ENCODE measurements around the gene C5orf58. TPM values are rescaled to one million over a fixed set of nuclear protein-coding genes. Genes with fewer than 3 reads are reported as not detected.

The C5orf58 gene
- total and polyA plus RNA-seq, 7 experiments from 2014 or later, result 1.6 to 2.0 TPM; not detected in 5

- no peak overlapping the region for H3K4me3 Mint-ChIP-seq
- peaks cover 0 to under 1% (median 0%) of the 10 kb centered on the region in 7 donors for H3K4me1 Mint-ChIP-seq
- ATAC-seq, result no peak
- no peak for DNase-seq
- no peaks in the 10 kb centered on the region for H3K9me3 ChIP-seq (ENCODE audit: control insufficient read depth in 2 of 3, low read length in 3 of 3)
- H3K4me1 ChIP-seq (ENCODE audit: control insufficient read depth in 2 of 2, insufficient read depth in 2 of 2, low read length in 2 of 2), result no peaks in the 10 kb centered on the region
- H3K27me3 Mint-ChIP-seq, result peaks cover 0 to 10% (median 0%) of the 10 kb centered on the region in 5 donors
- no peaks in the 10 kb centered on the region for H3K36me3 ChIP-seq (ENCODE audit: control insufficient read depth in 2 of 3, insufficient read depth in 3 of 3, low read length in 3 of 3)
- H3K36me3 Mint-ChIP-seq, result no peaks in the 10 kb centered on the region
- H3K27me3 ChIP-seq (ENCODE audit: control insufficient read depth in 2 of 2, insufficient read depth in 2 of 2, low read length in 2 of 2), result no peaks in the 10 kb centered on the region
- CTCF ChIA-PET, result interaction anchor here (1.5 to 11.4 kb wide), 2 partner anchors 119 to 213 kb away, joined by 3 to 177 read pairs; no protein-coding TSS in a partner anchor
- POLR2A ChIA-PET, result no interaction called here
- no peak overlapping the region for H3K27ac Mint-ChIP-seq
- no peaks in the 10 kb centered on the region for H3K9me3 Mint-ChIP-seq
- H3K4me3 ChIP-seq (ENCODE audit: low read length), result no peak overlapping the region
- H3K27ac ChIP-seq (ENCODE audit: low read depth, low read length), result no peak overlapping the region
- intact Hi-C loops (cut with micrococcal nuclease), result no loop called here
Measured at GRCh38 chr5:170220191-170220590, 12.6 kb upstream of the C5orf58 start.

GRCh38 chr5:170221327-170221741 lies 11.5 kb upstream of the C5orf58 start:
- Mint-ChIP-seq H3K4me3 (no peak overlapping the region), H3K27me3 (peaks cover 0 to 2% (median 0%) of the 10 kb centered on the region in 5 donors), H3K4me1 (peaks cover 0 to 11% (median 5%) of the 10 kb centered on the region in 7 donors), H3K36me3 (no peaks in the 10 kb centered on the region), H3K27ac (no peak overlapping the region), H3K9me3 (no peaks in the 10 kb centered on the region)
- DNase-seq (no peak), ATAC-seq (no peak)
- Histone ChIP-seq H3K36me3 (ENCODE audit: control insufficient read depth in 2 of 3, insufficient read depth in 3 of 3, low read length in 3 of 3) (no peaks in the 10 kb centered on the region), H3K27ac (ENCODE audit: low read depth, low read length) (no peak overlapping the region), H3K9me3 (ENCODE audit: control insufficient read depth in 2 of 3, low read length in 3 of 3) (no peaks in the 10 kb centered on the region), H3K4me1 (ENCODE audit: control insufficient read depth in 2 of 2, insufficient read depth in 2 of 2, low read length in 2 of 2) (no peaks in the 10 kb centered on the region), H3K27me3 (ENCODE audit: control insufficient read depth in 2 of 2, insufficient read depth in 2 of 2, low read length in 2 of 2) (no peaks in the 10 kb centered on the region), H3K4me3 (ENCODE audit: low read length) (no peak overlapping the region)
- POLR2A ChIA-PET, result interaction anchor here (0.6 kb wide), 1 partner anchor 63 kb away, joined by 5 read pairs; no protein-coding TSS in a partner anchor
- intact Hi-C loops (cut with micrococcal nuclease), result no loop called here
- CTCF ChIA-PET, result interaction anchor here (1.4 to 11.4 kb wide), 3 partner anchors 118 to 200 kb away, joined by 3 to 177 read pairs (median 4); no protein-coding TSS in a partner anchor

GRCh38 chr5:170223360-170223759 lies 9.4 kb upstream of the C5orf58 start:
- H3K4me3 ChIP-seq (ENCODE audit: low read length), result no peak overlapping the region
- peaks cover 0 to 11% (median 5%) of the 10 kb centered on the region in 7 donors for H3K4me1 Mint-ChIP-seq
- H3K9me3 ChIP-seq (ENCODE audit: control insufficient read depth in 2 of 3, low read length in 3 of 3), result no peaks in the 10 kb centered on the region
- H3K27me3 ChIP-seq (ENCODE audit: control insufficient read depth in 2 of 2, insufficient read depth in 2 of 2, low read length in 2 of 2), result no peaks in the 10 kb centered on the region
- H3K4me3 Mint-ChIP-seq, result no peak overlapping the region
- no peaks in the 10 kb centered on the region for H3K9me3 Mint-ChIP-seq
- no peak overlapping the region for H3K27ac Mint-ChIP-seq
- POLR2A ChIA-PET, result interaction anchor here (2.1 kb wide), 1 partner anchor 116 kb away, joined by 9 read pairs; no protein-coding TSS in a partner anchor
- DNase-seq (no peak), ATAC-seq (no peak)
- no peaks in the 10 kb centered on the region for H3K36me3 Mint-ChIP-seq
- H3K4me1 ChIP-seq (ENCODE audit: control insufficient read depth in 2 of 2, insufficient read depth in 2 of 2, low read length in 2 of 2), result no peaks in the 10 kb centered on the region
- intact Hi-C loops (cut with micrococcal nuclease), result no loop called here
- H3K27ac ChIP-seq (ENCODE audit: low read depth, low read length), result no peak overlapping the region
- H3K36me3 ChIP-seq (ENCODE audit: control insufficient read depth in 2 of 3, insufficient read depth in 3 of 3, low read length in 3 of 3), result no peaks in the 10 kb centered on the region
- H3K27me3 Mint-ChIP-seq, result no peaks in the 10 kb centered on the region
- CTCF ChIA-PET, result interaction anchor here (0.6 to 11.4 kb wide), 9 partner anchors 36 to 207 kb away, joined by 3 to 177 read pairs (median 4); partner anchors contain the start of gene LCP2

GRCh38 chr5:170223906-170224305 lies 8.9 kb upstream of the C5orf58 start:
- ChIA-PET POLR2A (interaction anchor here (2.1 kb wide), 1 partner anchor 115 kb away, joined by 9 read pairs; no protein-coding TSS in a partner anchor), CTCF (interaction anchor here (0.6 to 11.4 kb wide), 8 partner anchors 36 to 116 kb away, joined by 3 to 177 read pairs (median 4); no protein-coding TSS in a partner anchor)
- intact Hi-C loops (cut with micrococcal nuclease), result loop anchor here in 1 of 2 donors (2.0 kb wide), 1 partner anchor 123 kb away; no protein-coding TSS in a partner anchor

GRCh38 chr5:170225326-170226128 lies 7.3 kb upstream of the C5orf58 start:
- Mint-ChIP-seq H3K27me3 (no peaks in the 10 kb centered on the region), H3K4me1 (peaks cover 0 to 11% (median 5%) of the 10 kb centered on the region in 7 donors), H3K36me3 (no peaks in the 10 kb centered on the region), H3K9me3 (no peaks in the 10 kb centered on the region), H3K4me3 (peak overlapping the region in 1 of 10 donors; percentile 15), H3K27ac (peak overlapping the region in 3 of 9 donors; percentile 31 to 75 (median 61))
- ChIA-PET CTCF (interaction anchor here (0.6 to 11.4 kb wide), 27 partner anchors 8 to 235 kb away, joined by 3 to 177 read pairs (median 4); partner anchors contain the start of gene LCP2), POLR2A (interaction anchor here (1.4 to 2.5 kb wide), 6 partner anchors 40 to 114 kb away, joined by 3 to 13 read pairs (median 10); no protein-coding TSS in a partner anchor)
- DNase-seq (peak; percentile 45 to 78 (median 69)), ATAC-seq (peak; percentile 75)
- no peak overlapping the region for H3K27ac ChIP-seq (ENCODE audit: low read depth, low read length)
- H3K27me3 ChIP-seq (ENCODE audit: control insufficient read depth in 2 of 2, insufficient read depth in 2 of 2, low read length in 2 of 2), result no peaks in the 10 kb centered on the region
- no peaks in the 10 kb centered on the region for H3K9me3 ChIP-seq (ENCODE audit: control insufficient read depth in 2 of 3, low read length in 3 of 3)
- no peaks in the 10 kb centered on the region for H3K36me3 ChIP-seq (ENCODE audit: control insufficient read depth in 2 of 3, insufficient read depth in 3 of 3, low read length in 3 of 3)
- intact Hi-C loops (cut with micrococcal nuclease), result loop anchor here (1.0 to 2.0 kb wide), 8 partner anchors 43 to 196 kb away; partner anchors contain the start of gene LCP2 (in 1 of the 2)
- no peaks in the 10 kb centered on the region for H3K4me1 ChIP-seq (ENCODE audit: control insufficient read depth in 2 of 2, insufficient read depth in 2 of 2, low read length in 2 of 2)
- H3K4me3 ChIP-seq (ENCODE audit: low read length), result no peak overlapping the region

More at GRCh38 chr5:170223906-170224305, 8.9 kb upstream of the C5orf58 start:
- Histone ChIP-seq H3K36me3 (ENCODE audit: control insufficient read depth in 2 of 3, insufficient read depth in 3 of 3, low read length in 3 of 3) (no peaks in the 10 kb centered on the region), H3K9me3 (ENCODE audit: control insufficient read depth in 2 of 3, low read length in 3 of 3) (no peaks in the 10 kb centered on the region), H3K4me3 (ENCODE audit: low read length) (no peak overlapping the region), H3K4me1 (ENCODE audit: control insufficient read depth in 2 of 2, insufficient read depth in 2 of 2, low read length in 2 of 2) (no peaks in the 10 kb centered on the region), H3K27me3 (ENCODE audit: control insufficient read depth in 2 of 2, insufficient read depth in 2 of 2, low read length in 2 of 2) (no peaks in the 10 kb centered on the region), H3K27ac (ENCODE audit: low read depth, low read length) (no peak overlapping the region)
- Mint-ChIP-seq H3K4me1 (peaks cover 0 to 11% (median 5%) of the 10 kb centered on the region in 7 donors), H3K36me3 (no peaks in the 10 kb centered on the region), H3K27ac (peak overlapping the region in 1 of 9 donors; percentile 6), H3K27me3 (no peaks in the 10 kb centered on the region), H3K4me3 (no peak overlapping the region), H3K9me3 (no peaks in the 10 kb centered on the region)
- ATAC-seq (no peak), DNase-seq (no peak)

- no peaks in the 10 kb centered on the region for H3K27me3 ChIP-seq (ENCODE audit: control insufficient read depth in 2 of 2, insufficient read depth in 2 of 2, low read length in 2 of 2)
- H3K27ac Mint-ChIP-seq, result peak overlapping the region in 2 of 9 donors; percentile 61 to 75
Measured at GRCh38 chr5:170226129-170226615, 6.6 kb upstream of the C5orf58 start.

More at GRCh38 chr5:170226129-170226615, 6.6 kb upstream of the C5orf58 start:
- no peak overlapping the region for H3K4me3 Mint-ChIP-seq
- no peaks in the 10 kb centered on the region for H3K4me1 ChIP-seq (ENCODE audit: control insufficient read depth in 2 of 2, insufficient read depth in 2 of 2, low read length in 2 of 2)
- H3K4me1 Mint-ChIP-seq, result peaks cover 0 to 11% (median 5%) of the 10 kb centered on the region in 7 donors
- no peak for DNase-seq
- POLR2A ChIA-PET, result interaction anchor here (1.4 to 2.5 kb wide), 5 partner anchors 40 to 112 kb away, joined by 3 to 13 read pairs (median 10); no protein-coding TSS in a partner anchor
- intact Hi-C loops (cut with micrococcal nuclease), result loop anchor here (1.0 to 2.0 kb wide), 8 partner anchors 42 to 195 kb away; partner anchors contain the start of gene LCP2 (in 1 of the 2)
- ATAC-seq, result no peak
- CTCF ChIA-PET, result interaction anchor here (0.6 to 11.4 kb wide), 29 partner anchors 8 to 235 kb away, joined by 3 to 177 read pairs (median 4); partner anchors contain the start of gene LCP2
- H3K27ac ChIP-seq (ENCODE audit: low read depth, low read length), result no peak overlapping the region
- no peaks in the 10 kb centered on the region for H3K36me3 ChIP-seq (ENCODE audit: control insufficient read depth in 2 of 3, insufficient read depth in 3 of 3, low read length in 3 of 3)
- no peak overlapping the region for H3K4me3 ChIP-seq (ENCODE audit: low read length)
- no peaks in the 10 kb centered on the region for H3K9me3 Mint-ChIP-seq
- no peaks in the 10 kb centered on the region for H3K36me3 Mint-ChIP-seq
- no peaks in the 10 kb centered on the region for H3K9me3 ChIP-seq (ENCODE audit: control insufficient read depth in 2 of 3, low read length in 3 of 3)
- no peaks in the 10 kb centered on the region for H3K27me3 Mint-ChIP-seq

Data from naive thymus-derived CD4-positive, alpha-beta T cell (primary cell).